HUES64 (cell line): ENCODE results near the gene LDLRAD4.

Experiments used
- H3K27ac ChIP-seq: 2 replicates; pipeline ENCODE4 v1.7.0; 2013; ENCODE audit warnings: low read depth, low read length, inconsistent platforms
- H3K27me3 ChIP-seq: 2 replicates; pipeline ENCODE4 v1.6.1; 2013; ENCODE audit warnings: mild to moderate bottlenecking, low read length; ENCODE audit not compliant: insufficient read depth
- H3K36me3 ChIP-seq: 2 replicates; pipeline ENCODE4 v1.6.1; 2013; ENCODE audit warnings: mild to moderate bottlenecking, low read length; ENCODE audit not compliant: insufficient read depth
- H3K4me1 ChIP-seq: 2 replicates; pipeline ENCODE4 v1.6.1; 2013; ENCODE audit warnings: mild to moderate bottlenecking, low read length, moderate library complexity; ENCODE audit not compliant: insufficient read depth
- H3K4me3 ChIP-seq: 2 replicates; pipeline ENCODE4 v1.5.1; 2013; ENCODE audit warnings: mild to moderate bottlenecking, low read length, moderate library complexity
- H3K9ac ChIP-seq: 2 replicates; pipeline ENCODE4 v1.6.1; 2013; ENCODE audit warnings: mild to moderate bottlenecking, low read depth, low read length
- H3K9me3 ChIP-seq: 2 replicates; pipeline ENCODE4 v1.6.1; 2013; ENCODE audit warnings: low read depth, low read length; ENCODE audit not compliant: insufficient read depth
- WGBS: fragments of 150-250, 120-280 bp; methylation state at CpG from one replicate; pipeline ENCODE4 v1.1.7; 2013; ENCODE audit warnings: missing lambda C conversion rate; 5-methylcytosine and 5-hydroxymethylcytosine counted together

LDLRAD4 gene

GRCh38 chr18:13530033-13530878 is 311.7 kb downstream of the LDLRAD4 start:
- Histone ChIP-seq H3K9me3 (no peaks in the 10 kb centered on the region), H3K4me1 (no peaks in the 10 kb centered on the region), H3K9ac (no peak overlapping the region), H3K36me3 (no peaks in the 10 kb centered on the region), H3K27me3 (no peaks in the 10 kb centered on the region), H3K4me3 (no peak overlapping the region), H3K27ac (no peak overlapping the region)
- WGBS, result 90% methylated on average over 14 of the region's 14 CpGs

GRCh38 chr18:13530879-13531387 is 312.4 kb downstream of the LDLRAD4 start:
- 87% methylated on average over 6 of the region's 7 CpGs for WGBS
- H3K9me3 ChIP-seq, result no peaks in the 10 kb centered on the region
- no peak overlapping the region for H3K9ac ChIP-seq
- H3K4me3 ChIP-seq, result no peak overlapping the region
- H3K27me3 ChIP-seq, result no peaks in the 10 kb centered on the region
- H3K4me1 ChIP-seq, result no peaks in the 10 kb centered on the region
- H3K27ac ChIP-seq, result no peak overlapping the region
- H3K36me3 ChIP-seq, result no peaks in the 10 kb centered on the region

GRCh38 chr18:13531681-13532325 is 313.2 kb downstream of the LDLRAD4 start:
- Histone ChIP-seq H3K27me3 (no peaks in the 10 kb centered on the region), H3K9me3 (no peaks in the 10 kb centered on the region), H3K36me3 (no peaks in the 10 kb centered on the region), H3K9ac (no peak overlapping the region), H3K4me1 (no peaks in the 10 kb centered on the region), H3K27ac (no peak overlapping the region), H3K4me3 (no peak overlapping the region)
- WGBS, result 83% methylated on average over 17 of the region's 17 CpGs

GRCh38 chr18:13532406-13533075 is 314.0 kb downstream of the LDLRAD4 start:
- Histone ChIP-seq H3K9ac (no peak overlapping the region), H3K27me3 (no peaks in the 10 kb centered on the region), H3K27ac (no peak overlapping the region), H3K36me3 (no peaks in the 10 kb centered on the region), H3K4me1 (no peaks in the 10 kb centered on the region), H3K4me3 (no peak overlapping the region), H3K9me3 (no peaks in the 10 kb centered on the region)
- WGBS, result 95% methylated on average over 14 of the region's 14 CpGs

GRCh38 chr18:13534631-13535030 is 316.1 kb downstream of the LDLRAD4 start:
- no peak overlapping the region for H3K9ac ChIP-seq
- no peak overlapping the region for H3K27ac ChIP-seq
- H3K27me3 ChIP-seq, result no peaks in the 10 kb centered on the region
- WGBS, result 84% methylated on average over 4 of the region's 4 CpGs
- H3K9me3 ChIP-seq, result no peaks in the 10 kb centered on the region
- H3K4me1 ChIP-seq, result peaks cover 9% of the 10 kb centered on the region; the same call in 1 of the 2 replicates
- no peak overlapping the region for H3K4me3 ChIP-seq
- no peaks in the 10 kb centered on the region for H3K36me3 ChIP-seq

- Histone ChIP-seq H3K9me3 (no peaks in the 10 kb centered on the region), H3K27ac (no peak overlapping the region), H3K27me3 (no peaks in the 10 kb centered on the region), H3K4me3 (no peak overlapping the region), H3K4me1 (peaks cover 13% of the 10 kb centered on the region), H3K36me3 (no peaks in the 10 kb centered on the region), H3K9ac (no peak overlapping the region)
Measured at GRCh38 chr18:13536578-13536977, 318.0 kb downstream of the LDLRAD4 start.

- H3K27ac ChIP-seq, result no peak overlapping the region
- H3K36me3 ChIP-seq, result no peaks in the 10 kb centered on the region
- H3K9ac ChIP-seq, result no peak overlapping the region
- 87% methylated on average over 7 of the region's 7 CpGs for WGBS
- no peak overlapping the region for H3K4me3 ChIP-seq
- H3K27me3 ChIP-seq, result no peaks in the 10 kb centered on the region
- no peaks in the 10 kb centered on the region for H3K9me3 ChIP-seq
- peaks cover 13% of the 10 kb centered on the region for H3K4me1 ChIP-seq
Measured at GRCh38 chr18:13537022-13537780, 318.6 kb downstream of the LDLRAD4 start.

- Histone ChIP-seq H3K27ac (no peak overlapping the region), H3K36me3 (no peaks in the 10 kb centered on the region), H3K9ac (no peak overlapping the region), H3K4me3 (no peak overlapping the region), H3K4me1 (peaks cover 13% of the 10 kb centered on the region), H3K27me3 (no peaks in the 10 kb centered on the region), H3K9me3 (no peaks in the 10 kb centered on the region)
- WGBS, result 84% methylated on average over 2 of the region's 2 CpGs
Measured at GRCh38 chr18:13538630-13539029, 320.1 kb downstream of the LDLRAD4 start.

GRCh38 chr18:13539050-13539449 is 320.5 kb downstream of the LDLRAD4 start:
- no peak overlapping the region for H3K9ac ChIP-seq
- no peak overlapping the region for H3K27ac ChIP-seq
- no peaks in the 10 kb centered on the region for H3K9me3 ChIP-seq
- no peaks in the 10 kb centered on the region for H3K36me3 ChIP-seq
- peaks cover 13% of the 10 kb centered on the region for H3K4me1 ChIP-seq
- 65% methylated on average over 6 of the region's 6 CpGs for WGBS
- no peak overlapping the region for H3K4me3 ChIP-seq
- H3K27me3 ChIP-seq, result no peaks in the 10 kb centered on the region

GRCh38 chr18:13539843-13540476 is 321.4 kb downstream of the LDLRAD4 start:
- Histone ChIP-seq H3K9me3 (no peaks in the 10 kb centered on the region), H3K4me3 (no peak overlapping the region), H3K27me3 (no peaks in the 10 kb centered on the region), H3K36me3 (no peaks in the 10 kb centered on the region), H3K27ac (no peak overlapping the region), H3K4me1 (peaks cover 13% of the 10 kb centered on the region), H3K9ac (no peak overlapping the region)
- 93% methylated on average over 4 of the region's 4 CpGs for WGBS
